Measurements from ENCODE around the gene MGMT. TPM values are rescaled to one million over a fixed set of nuclear protein-coding genes. Genes with fewer than 3 reads are reported as not detected.

The MGMT gene
- total and polyA plus RNA-seq, 9 donors: 4.5 to 53.3 (median 25.4) TPM

GRCh38 chr10:129778571-129778970 lies 311.5 kb downstream of the MGMT start:
- 96% methylated on average over 13 of the region's 13 CpGs for WGBS, 3 donors
- no peak overlapping the region for H3K4me3 ChIP-seq
- no peak overlapping the region for H3K27ac ChIP-seq
- intact Hi-C loops (cut with DNase I): no loop called here
- DNase-seq: no peak
- TF ChIP-seq EP300 (IDR thresholded peaks at IDR 0.05) (no peak), POLR2A (IDR thresholded peaks at IDR 0.05) (no peak), CTCF (IDR thresholded peaks at IDR 0.05) (no peak)
- H3K9me3 ChIP-seq: no peaks in the 10 kb centered on the region
- no peaks in the 10 kb centered on the region for H3K36me3 ChIP-seq
- no peaks in the 10 kb centered on the region for H3K4me1 ChIP-seq (ENCODE audit: insufficient read depth)
- H3K27me3 ChIP-seq: no peaks in the 10 kb centered on the region

GRCh38 chr10:129779126-129780111 lies 312.4 kb downstream of the MGMT start:
- no peak for TF ChIP-seq EP300 (IDR thresholded peaks at IDR 0.05)
- no peak for TF ChIP-seq POLR2A (IDR thresholded peaks at IDR 0.05)
- no peak for TF ChIP-seq CTCF (IDR thresholded peaks at IDR 0.05)
- H3K9me3 ChIP-seq: no peaks in the 10 kb centered on the region
- no peaks in the 10 kb centered on the region for H3K36me3 ChIP-seq
- DNase-seq: no peak
- H3K4me1 ChIP-seq (ENCODE audit: insufficient read depth): no peaks in the 10 kb centered on the region
- no peak overlapping the region for H3K27ac ChIP-seq
- intact Hi-C loops (cut with DNase I): no loop called here
- H3K27me3 ChIP-seq: no peaks in the 10 kb centered on the region
- no peak overlapping the region for H3K4me3 ChIP-seq
- 87 to 90% (median 89%) methylated on average over 35 of the region's 35 CpGs for WGBS, 3 donors

- no peaks in the 10 kb centered on the region for H3K27me3 ChIP-seq
- no peaks in the 10 kb centered on the region for H3K9me3 ChIP-seq
- no peak overlapping the region for H3K4me3 ChIP-seq
- TF ChIP-seq EP300 (IDR thresholded peaks at IDR 0.05): no peak
- no peak for TF ChIP-seq POLR2A (IDR thresholded peaks at IDR 0.05)
- TF ChIP-seq CTCF (IDR thresholded peaks at IDR 0.05): no peak
- no peaks in the 10 kb centered on the region for H3K36me3 ChIP-seq
- intact Hi-C loops (cut with DNase I): no loop called here
- WGBS, 3 donors: 69 to 82% (median 77%) methylated on average over 6 of the region's 6 CpGs
- no peaks in the 10 kb centered on the region for H3K4me1 ChIP-seq (ENCODE audit: insufficient read depth)
- DNase-seq: no peak
- no peak overlapping the region for H3K27ac ChIP-seq
These were observed 313.2 kb downstream of the MGMT start for GRCh38 chr10:129780198-129780597.

GRCh38 chr10:129780901-129781795 lies 314.1 kb downstream of the MGMT start:
- no peak for DNase-seq
- intact Hi-C loops (cut with DNase I): no loop called here
- Histone ChIP-seq H3K27ac (no peak overlapping the region), H3K36me3 (no peaks in the 10 kb centered on the region), H3K4me3 (no peak overlapping the region), H3K27me3 (no peaks in the 10 kb centered on the region), H3K4me1 (ENCODE audit: insufficient read depth) (no peaks in the 10 kb centered on the region), H3K9me3 (no peaks in the 10 kb centered on the region)
- WGBS, 3 donors: 92 to 97% (median 93%) methylated on average over 20 of the region's 20 CpGs
- TF ChIP-seq CTCF (IDR thresholded peaks at IDR 0.05) (no peak), EP300 (IDR thresholded peaks at IDR 0.05) (no peak), POLR2A (IDR thresholded peaks at IDR 0.05) (no peak)

Measured in ovary (tissue), 9 donors.